Suprapubic skin (tissue), 4 donors: Measurements from ENCODE around the gene CACNA2D3. TPM values are rescaled to one million over a fixed set of nuclear protein-coding genes. Genes with fewer than 3 reads are reported as not detected.

Source experiments
- DNase-seq, 2 donors: peaks; one replicate each; pipeline ENCODE4 v3.0.0-alpha.2; 2019; ENCODE audit warnings: low spot score in 2 of 2
- H3K27ac ChIP-seq: fragments of 200-600 bp; sonication (generic); one replicate; pipeline ENCODE4 v1.5.1; 2019
- H3K27me3 ChIP-seq: fragments of 200-600 bp; sonication (generic); one replicate; pipeline ENCODE4 v1.5.1; 2019
- H3K36me3 ChIP-seq: fragments of 200-600 bp; sonication (generic); one replicate; pipeline ENCODE4 v1.5.1; 2019
- H3K4me1 ChIP-seq: fragments of 200-600 bp; sonication (generic); one replicate; pipeline ENCODE4 v1.5.1; 2019
- H3K4me3 ChIP-seq: fragments of 200-600 bp; sonication (generic); one replicate; pipeline ENCODE4 v1.5.1; 2019; ENCODE audit warnings: mild to moderate bottlenecking
- H3K9me3 ChIP-seq: fragments of 200-600 bp; sonication (generic); one replicate; pipeline ENCODE4 v1.5.1; 2019
- EP300 ChIP-seq: sonication (generic); formaldehyde crosslinking; IDR thresholded peaks from one replicate; pipeline ENCODE4 v1.6.1; 2017; ENCODE audit warnings: antibody characterized with exemption
- POLR2A ChIP-seq, 2 donors: fragments of 450-650 bp; IDR thresholded peaks; one replicate each; pipeline ENCODE4 v1.6.1; 2017; ENCODE audit warnings: antibody characterized with exemption in 2 of 2, mild to moderate bottlenecking in 2 of 2, moderate library complexity in 2 of 2
- POLR2AphosphoS5 ChIP-seq, 3 donors: sonication (generic); formaldehyde crosslinking; IDR thresholded peaks; one replicate each; pipeline ENCODE4 v1.6.1; 2017; ENCODE audit warnings: antibody characterized with exemption in 3 of 3
- WGBS: methylation state at CpG from one replicate; pipeline ENCODE4 v1.1.5; 2018; 5-methylcytosine and 5-hydroxymethylcytosine counted together
- total RNA-seq, 4 donors: library from RNA; depleted of rRNA; stranded (reverse); fragments of >200 nt; gene quantifications; one replicate each; pipeline ENCODE4 v1.1.0, GENCODE V29; 2016
- TF ChIP-seq, protein P1 (sequence below), 2 donors: fragments of 200-600 bp in 1 of 2; fragments of 450-650 bp in 1 of 2; sonication (generic) in 1 of 2; IDR thresholded peaks; one replicate each; pipeline ENCODE4 v1.5.1; 2016 to 2019; ENCODE audit warnings: antibody characterized with exemption in 2 of 2, mild to moderate bottlenecking in 1 of 2, moderate library complexity in 1 of 2

CACNA2D3 gene
- total RNA-seq, 4 donors from 2014 or later, result 0.42 to 2.8 (median 0.95) TPM

GRCh38 chr3:55036883-55037577 is 914.7 kb downstream of the CACNA2D3 start:
- Histone ChIP-seq H3K4me1 (no peaks in the 10 kb centered on the region), H3K4me3 (no peak overlapping the region), H3K36me3 (no peaks in the 10 kb centered on the region), H3K9me3 (no peaks in the 10 kb centered on the region), H3K27ac (no peak overlapping the region), H3K27me3 (no peaks in the 10 kb centered on the region)
- WGBS, result 89% methylated on average over 5 of the region's 5 CpGs
- TF ChIP-seq POLR2AphosphoS5 (IDR thresholded peaks at IDR 0.05), result no peak
- no peak for DNase-seq

DNA sequence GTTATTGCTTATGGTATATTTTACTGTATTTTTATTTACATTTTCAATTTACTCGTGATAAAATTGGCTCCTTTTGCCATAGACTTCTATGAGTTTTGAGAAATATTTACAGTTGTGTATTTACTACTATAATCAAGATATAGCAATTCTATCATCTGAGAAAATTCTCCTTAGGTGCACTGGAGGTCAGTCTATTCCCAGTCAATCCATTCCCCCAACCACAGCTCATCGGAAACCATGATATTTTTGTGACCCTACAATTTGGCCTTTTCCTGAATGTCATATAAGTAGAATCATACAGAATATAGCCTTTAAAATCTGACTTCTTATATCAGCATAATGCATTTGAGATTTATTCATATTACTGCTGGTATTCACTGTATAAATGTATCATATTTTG is 920.2 kb downstream of the CACNA2D3 start:
- no peak for DNase-seq
- no peaks in the 10 kb centered on the region for H3K27me3 ChIP-seq
- 85% methylated on average over 2 of the region's 2 CpGs for WGBS
- TF ChIP-seq EP300 (no peak), POLR2A (IDR thresholded peaks at IDR 0.05) (no peak), POLR2AphosphoS5 (IDR thresholded peaks at IDR 0.05) (no peak)
- TF ChIP-seq, protein P1, sequence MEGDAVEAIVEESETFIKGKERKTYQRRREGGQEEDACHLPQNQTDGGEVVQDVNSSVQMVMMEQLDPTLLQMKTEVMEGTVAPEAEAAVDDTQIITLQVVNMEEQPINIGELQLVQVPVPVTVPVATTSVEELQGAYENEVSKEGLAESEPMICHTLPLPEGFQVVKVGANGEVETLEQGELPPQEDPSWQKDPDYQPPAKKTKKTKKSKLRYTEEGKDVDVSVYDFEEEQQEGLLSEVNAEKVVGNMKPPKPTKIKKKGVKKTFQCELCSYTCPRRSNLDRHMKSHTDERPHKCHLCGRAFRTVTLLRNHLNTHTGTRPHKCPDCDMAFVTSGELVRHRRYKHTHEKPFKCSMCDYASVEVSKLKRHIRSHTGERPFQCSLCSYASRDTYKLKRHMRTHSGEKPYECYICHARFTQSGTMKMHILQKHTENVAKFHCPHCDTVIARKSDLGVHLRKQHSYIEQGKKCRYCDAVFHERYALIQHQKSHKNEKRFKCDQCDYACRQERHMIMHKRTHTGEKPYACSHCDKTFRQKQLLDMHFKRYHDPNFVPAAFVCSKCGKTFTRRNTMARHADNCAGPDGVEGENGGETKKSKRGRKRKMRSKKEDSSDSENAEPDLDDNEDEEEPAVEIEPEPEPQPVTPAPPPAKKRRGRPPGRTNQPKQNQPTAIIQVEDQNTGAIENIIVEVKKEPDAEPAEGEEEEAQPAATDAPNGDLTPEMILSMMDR (IDR thresholded peaks at IDR 0.05), result no peak
- no peaks in the 10 kb centered on the region for H3K9me3 ChIP-seq
- H3K27ac ChIP-seq, result no peak overlapping the region
- no peak overlapping the region for H3K4me3 ChIP-seq
- no peaks in the 10 kb centered on the region for H3K4me1 ChIP-seq
- no peaks in the 10 kb centered on the region for H3K36me3 ChIP-seq

DNA sequence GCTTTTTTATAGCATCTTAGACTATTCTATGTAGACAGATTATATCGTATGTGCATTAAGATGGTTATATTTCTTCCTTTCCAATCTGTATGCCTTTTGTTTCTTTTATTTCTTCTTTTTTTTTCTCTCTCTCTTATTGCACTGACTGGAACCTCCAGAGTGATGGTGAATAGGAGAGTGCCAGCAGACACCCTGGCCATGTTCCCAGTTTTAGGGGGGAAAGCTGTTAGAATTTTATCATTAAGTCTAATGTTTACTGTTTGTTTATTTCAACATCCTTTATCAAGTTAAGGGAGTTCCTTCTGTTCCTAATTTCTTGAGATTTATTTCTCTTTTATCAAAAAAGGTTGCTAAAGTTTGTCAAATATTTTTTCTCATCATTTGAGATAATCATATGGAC is 922.1 kb downstream of the CACNA2D3 start:
- Histone ChIP-seq H3K27me3 (no peaks in the 10 kb centered on the region), H3K36me3 (no peaks in the 10 kb centered on the region), H3K27ac (no peak overlapping the region), H3K4me3 (no peak overlapping the region), H3K9me3 (no peaks in the 10 kb centered on the region), H3K4me1 (no peaks in the 10 kb centered on the region)
- TF ChIP-seq EP300, result no peak
- TF ChIP-seq POLR2AphosphoS5 (IDR thresholded peaks at IDR 0.05), result no peak
- no peak for TF ChIP-seq POLR2A (IDR thresholded peaks at IDR 0.05)
- no peak for DNase-seq
- WGBS, result 84% methylated on average over 1 of the region's 1 CpG

- Histone ChIP-seq H3K4me1 (no peaks in the 10 kb centered on the region), H3K4me3 (no peak overlapping the region), H3K27ac (no peak overlapping the region), H3K27me3 (no peaks in the 10 kb centered on the region), H3K9me3 (no peaks in the 10 kb centered on the region), H3K36me3 (no peaks in the 10 kb centered on the region)
- DNase-seq, result no peak
- WGBS, result 83% methylated on average over 5 of the region's 5 CpGs
- TF ChIP-seq, protein P1 (IDR thresholded peaks at IDR 0.05), result no peak
- no peak for TF ChIP-seq EP300
- no peak for TF ChIP-seq POLR2AphosphoS5 (IDR thresholded peaks at IDR 0.05)
- no peak for TF ChIP-seq POLR2A (IDR thresholded peaks at IDR 0.05)
Observed at GRCh38 chr3:55059027-55059629, 936.8 kb downstream of the CACNA2D3 start.

DNA sequence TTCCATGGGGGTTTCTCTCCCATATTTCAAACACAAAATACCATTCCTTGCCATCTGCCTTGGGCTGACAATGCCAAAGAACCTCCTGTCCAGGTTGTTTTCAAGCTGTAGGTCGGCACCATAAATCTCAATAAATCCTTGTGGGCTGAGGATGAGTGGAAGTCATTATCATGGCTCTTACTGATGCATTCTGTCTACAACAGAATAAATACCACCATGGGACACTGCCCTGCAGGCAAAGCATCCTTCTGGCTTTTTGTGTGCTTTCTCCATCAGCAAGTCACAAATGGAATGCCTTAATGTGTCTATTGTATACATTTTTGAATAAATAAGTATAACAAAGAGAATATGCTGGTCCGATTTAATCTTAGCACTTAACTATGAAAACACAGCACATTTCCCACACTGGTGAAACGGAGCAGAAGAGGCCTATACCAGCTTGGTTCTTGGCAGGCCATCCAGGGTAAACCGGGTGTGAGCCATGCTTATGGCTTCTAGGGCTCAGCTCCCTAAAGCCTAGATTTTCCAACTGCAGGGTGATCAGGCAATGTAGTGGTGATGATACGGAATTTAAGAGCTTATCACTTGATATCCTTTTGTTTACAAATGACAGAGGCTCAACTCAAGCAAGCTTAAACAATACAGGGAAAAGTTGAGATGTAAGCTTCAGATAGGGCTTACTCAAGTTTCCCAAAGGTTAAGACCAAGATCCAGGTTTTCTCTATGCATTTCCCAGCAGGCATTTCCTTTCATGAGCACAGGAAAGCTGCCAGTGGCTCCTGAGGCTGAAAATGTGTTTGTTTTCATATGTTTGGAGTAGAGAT is 938.8 kb downstream of the CACNA2D3 start:
- Histone ChIP-seq H3K27ac (no peak overlapping the region), H3K9me3 (no peaks in the 10 kb centered on the region), H3K4me3 (no peak overlapping the region), H3K36me3 (no peaks in the 10 kb centered on the region), H3K27me3 (no peaks in the 10 kb centered on the region), H3K4me1 (no peaks in the 10 kb centered on the region)
- 74% methylated on average over 5 of the region's 5 CpGs for WGBS
- DNase-seq, result no peak
- TF ChIP-seq EP300, result no peak
- TF ChIP-seq POLR2A (IDR thresholded peaks at IDR 0.05), result no peak
- no peak for TF ChIP-seq POLR2AphosphoS5 (IDR thresholded peaks at IDR 0.05)
- TF ChIP-seq, protein P1 (IDR thresholded peaks at IDR 0.05), result no peak

DNA sequence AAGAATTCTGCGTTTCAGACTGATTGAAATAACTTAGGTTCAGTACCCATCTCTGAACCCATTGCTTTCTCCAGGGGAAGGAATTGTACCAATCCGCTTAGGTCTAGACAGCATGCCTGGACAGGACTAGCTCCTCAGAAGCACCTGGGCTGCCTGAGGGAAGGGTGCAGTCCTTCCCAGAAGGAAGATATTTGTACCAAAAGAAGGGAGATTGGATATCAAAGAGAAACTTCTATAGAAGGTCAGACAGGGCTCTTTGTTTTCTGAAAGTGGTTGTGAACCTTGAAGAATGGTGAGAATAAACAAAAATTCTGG is 939.3 kb downstream of the CACNA2D3 start:
- no peak for DNase-seq
- H3K27me3 ChIP-seq, result no peaks in the 10 kb centered on the region
- 33% methylated on average over 2 of the region's 2 CpGs for WGBS
- H3K36me3 ChIP-seq, result no peaks in the 10 kb centered on the region
- no peaks in the 10 kb centered on the region for H3K4me1 ChIP-seq
- H3K27ac ChIP-seq, result no peak overlapping the region
- no peak for TF ChIP-seq POLR2A (IDR thresholded peaks at IDR 0.05)
- TF ChIP-seq, protein P1 (IDR thresholded peaks at IDR 0.05), result no peak
- no peak for TF ChIP-seq EP300
- no peak for TF ChIP-seq POLR2AphosphoS5 (IDR thresholded peaks at IDR 0.05)
- no peaks in the 10 kb centered on the region for H3K9me3 ChIP-seq
- H3K4me3 ChIP-seq, result no peak overlapping the region
